ENCODE results near the gene TMEM61. TPM values are rescaled to one million over a fixed set of nuclear protein-coding genes. Genes with fewer than 3 reads are reported as not detected.

TMEM61 gene
- total and polyA plus RNA-seq, 2 donors (not counting 1 experiment from before 2014, with no cell fraction given): not detected

- H3K4me2 ChIP-seq (replicated peaks; ENCODE audit: low read depth, low read length, poor library complexity, severe bottlenecking): no peak overlapping the region
- Mint-ChIP-seq H3K27ac (no peak overlapping the region), H3K4me1 (no peaks in the 10 kb centered on the region), H3K9me3 (ENCODE audit: insufficient read depth) (no peaks in the 10 kb centered on the region), H3K4me3 (no peak overlapping the region), H3K27me3 (peaks cover 13% of the 10 kb centered on the region)
- H3K36me3 ChIP-seq (replicated peaks in 1 of 2; ENCODE audit: control extremely low read depth in 1 of 2, control insufficient read depth in 1 of 2, extremely low read depth in 1 of 2, insufficient read depth in 2 of 2, low read length in 1 of 2): no peaks in the 10 kb centered on the region
- 89% methylated on average over 2 of the region's 2 CpGs for WGBS (ENCODE audit: insufficient coverage)
- H4K20me1 ChIP-seq (ENCODE audit: control insufficient read depth, insufficient read depth, low read length, poor library complexity, severe bottlenecking): no peaks in the 10 kb centered on the region
- intact Hi-C loops (cut with micrococcal nuclease): no loop called here
- ChIA-PET CTCF (interaction anchor here (1.0 kb wide), 1 partner anchor 35 kb away, joined by 3 read pairs; no protein-coding TSS in a partner anchor), POLR2A (no interaction called here)
- DNase-seq (no peak), ATAC-seq (ENCODE audit: low read depth) (no peak)
- no peaks in the 10 kb centered on the region for H3K79me2 ChIP-seq (ENCODE audit: control insufficient read depth, insufficient read depth, low read length)
- TF ChIP-seq EZH2 (IDR thresholded peaks at IDR 0.05; ENCODE audit: borderline replicate concordance, insufficient read depth, low read depth, low read length, poor library complexity, severe bottlenecking) (no peak), CTCF (IDR thresholded peaks at IDR 0.05) (no peak)
- H2AFZ ChIP-seq (ENCODE audit: insufficient read depth, low read depth, low read length, poor library complexity, severe bottlenecking): no peak overlapping the region
- no peaks in the 10 kb centered on the region for H3K4me1 ChIP-seq (ENCODE audit: control insufficient read depth in 2 of 2, insufficient read depth in 2 of 2, low read length in 2 of 2)
- peaks cover 0 to 7% (median 1%) of the 10 kb centered on the region in 4 experiments for H3K27me3 ChIP-seq (replicated peaks in 1 of 4; ENCODE audit: control extremely low read depth in 1 of 4, control insufficient read depth in 3 of 4, insufficient read depth in 4 of 4, low read length in 3 of 4)
- H3K9me3 ChIP-seq (ENCODE audit: control extremely low read depth in 1 of 3, control insufficient read depth in 2 of 3, insufficient read depth in 1 of 3, low read length in 2 of 3): no peaks in the 10 kb centered on the region
- H3K27ac ChIP-seq (ENCODE audit: low read length in 2 of 2): no peak overlapping the region
- no peak overlapping the region for H3K4me3 ChIP-seq (ENCODE audit: control extremely low read depth in 1 of 5, extremely low read depth in 1 of 5, insufficient read depth in 1 of 5, low read depth in 2 of 5, low read length in 4 of 5)
- no peak overlapping the region for H3K9ac ChIP-seq (ENCODE audit: low read length)
These were observed 7.0 kb downstream of the TMEM61 start for GRCh38 chr1:54987427-54987826.

- peaks cover 10% of the 10 kb centered on the region for H3K27me3 Mint-ChIP-seq
- CTCF ChIA-PET: no interaction called here
- ATAC-seq (ENCODE audit: low read depth): no peak
- no peaks in the 10 kb centered on the region for H3K9me3 Mint-ChIP-seq (ENCODE audit: insufficient read depth)
- no peak overlapping the region for H3K4me3 Mint-ChIP-seq
- Histone ChIP-seq H3K4me3 (ENCODE audit: control extremely low read depth in 1 of 5, extremely low read depth in 1 of 5, insufficient read depth in 1 of 5, low read depth in 2 of 5, low read length in 4 of 5) (no peak overlapping the region), H3K79me2 (ENCODE audit: control insufficient read depth, insufficient read depth, low read length) (no peaks in the 10 kb centered on the region), H2AFZ (ENCODE audit: insufficient read depth, low read depth, low read length, poor library complexity, severe bottlenecking) (no peak overlapping the region), H3K9ac (ENCODE audit: low read length) (no peak overlapping the region), H3K27ac (ENCODE audit: low read length in 2 of 2) (no peak overlapping the region), H4K20me1 (ENCODE audit: control insufficient read depth, insufficient read depth, low read length, poor library complexity, severe bottlenecking) (no peaks in the 10 kb centered on the region), H3K9me3 (ENCODE audit: control extremely low read depth in 1 of 3, control insufficient read depth in 2 of 3, insufficient read depth in 1 of 3, low read length in 2 of 3) (no peaks in the 10 kb centered on the region), H3K4me1 (ENCODE audit: control insufficient read depth in 2 of 2, insufficient read depth in 2 of 2, low read length in 2 of 2) (no peaks in the 10 kb centered on the region), H3K4me2 (replicated peaks; ENCODE audit: low read depth, low read length, poor library complexity, severe bottlenecking) (no peak overlapping the region), H3K36me3 (replicated peaks in 1 of 2; ENCODE audit: control extremely low read depth in 1 of 2, control insufficient read depth in 1 of 2, extremely low read depth in 1 of 2, insufficient read depth in 2 of 2, low read length in 1 of 2) (no peaks in the 10 kb centered on the region), H3K27me3 (replicated peaks in 1 of 4; ENCODE audit: control extremely low read depth in 1 of 4, control insufficient read depth in 3 of 4, insufficient read depth in 4 of 4, low read length in 3 of 4) (peaks cover 0 to 3% (median 0%) of the 10 kb centered on the region in 4 experiments)
- no peak for TF ChIP-seq CTCF (IDR thresholded peaks at IDR 0.05)
- no peak for TF ChIP-seq EZH2 (IDR thresholded peaks at IDR 0.05; ENCODE audit: borderline replicate concordance, insufficient read depth, low read depth, low read length, poor library complexity, severe bottlenecking)
- no peak for DNase-seq
- intact Hi-C loops (cut with micrococcal nuclease): no loop called here
- POLR2A ChIA-PET: no interaction called here
- 90% methylated on average over 8 of the region's 8 CpGs for WGBS (ENCODE audit: insufficient coverage)
- H3K27ac Mint-ChIP-seq: no peak overlapping the region
- H3K4me1 Mint-ChIP-seq: no peaks in the 10 kb centered on the region
These were observed 7.7 kb downstream of the TMEM61 start for GRCh38 chr1:54987919-54988705.
